ENCODE data around the gene LSAMP. TPM values are rescaled to one million over a fixed set of nuclear protein-coding genes. Genes with fewer than 3 reads are reported as not detected.

The LSAMP gene
- total and polyA plus RNA-seq, 2 experiments from 2014 or later = 2.0 to 2.9 TPM

DNA sequence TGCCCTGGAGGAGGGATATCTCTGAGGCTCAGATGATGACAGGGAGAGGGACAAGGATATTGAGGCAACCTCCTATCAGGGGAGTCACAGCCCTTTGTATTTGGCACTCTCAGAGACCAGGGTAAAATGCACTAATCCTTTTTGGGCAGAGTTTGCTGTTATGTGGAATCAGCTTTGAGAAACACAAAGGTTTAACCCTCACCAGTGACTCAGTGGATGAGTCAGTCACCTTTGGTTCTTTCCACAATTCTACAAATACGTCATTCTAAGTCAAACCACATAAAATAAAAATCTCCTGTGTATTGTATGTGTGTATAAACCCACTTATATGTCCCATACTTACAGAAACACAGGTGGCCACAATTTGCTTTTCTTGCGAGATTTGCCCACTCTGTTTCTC, 5.1 kb downstream of the LSAMP start:
- Histone ChIP-seq H3K9me2 (ENCODE audit: insufficient read depth) (no peaks in the 10 kb centered on the region), H2AFZ (no peak overlapping the region), H3K4me2 (no peak overlapping the region), H3F3A (replicated peaks; ENCODE audit: low read depth) (no peaks in the 10 kb centered on the region), H3K27me3 (ENCODE audit: insufficient read depth) (peaks cover 22% of the 10 kb centered on the region), H3K27ac (ENCODE audit: low read depth) (no peak overlapping the region), H3K36me3 (ENCODE audit: insufficient read depth) (no peaks in the 10 kb centered on the region), H4K20me1 (replicated peaks; ENCODE audit: insufficient read depth) (no peaks in the 10 kb centered on the region), H3K4me3 (no peak overlapping the region), H3K4me1 (ENCODE audit: insufficient read depth) (peaks cover 9% of the 10 kb centered on the region), H3K79me2 (replicated peaks; ENCODE audit: insufficient read depth) (no peaks in the 10 kb centered on the region)
- no peaks in the 10 kb centered on the region for H3K9me3 Mint-ChIP-seq
- no peak for DNase-seq (ENCODE audit: low spot score)
- ATAC-seq = no peak
- H3K4me3 Mint-ChIP-seq = no peak overlapping the region
- H3K36me3 Mint-ChIP-seq (ENCODE audit: low read depth) = no peaks in the 10 kb centered on the region
- peaks cover 13% of the 10 kb centered on the region for H3K27me3 Mint-ChIP-seq (ENCODE audit: insufficient read depth, low read depth, poor library complexity)
- H3K4me1 Mint-ChIP-seq = peaks cover 29% of the 10 kb centered on the region
- no peak overlapping the region for H3K27ac Mint-ChIP-seq
- TF ChIP-seq EZH2 (IDR thresholded peaks at IDR 0.05; ENCODE audit: low read depth, unreplicated experiment) (no peak), ZNF114 (CRISPR knock-in tag; IDR thresholded peaks at IDR 0.05) (no peak)
- TF ChIP-seq, protein P1, sequence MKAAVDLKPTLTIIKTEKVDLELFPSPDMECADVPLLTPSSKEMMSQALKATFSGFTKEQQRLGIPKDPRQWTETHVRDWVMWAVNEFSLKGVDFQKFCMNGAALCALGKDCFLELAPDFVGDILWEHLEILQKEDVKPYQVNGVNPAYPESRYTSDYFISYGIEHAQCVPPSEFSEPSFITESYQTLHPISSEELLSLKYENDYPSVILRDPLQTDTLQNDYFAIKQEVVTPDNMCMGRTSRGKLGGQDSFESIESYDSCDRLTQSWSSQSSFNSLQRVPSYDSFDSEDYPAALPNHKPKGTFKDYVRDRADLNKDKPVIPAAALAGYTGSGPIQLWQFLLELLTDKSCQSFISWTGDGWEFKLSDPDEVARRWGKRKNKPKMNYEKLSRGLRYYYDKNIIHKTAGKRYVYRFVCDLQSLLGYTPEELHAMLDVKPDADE (IDR thresholded peaks at IDR 0.05) = no peak
- TF ChIP-seq, protein P2, sequence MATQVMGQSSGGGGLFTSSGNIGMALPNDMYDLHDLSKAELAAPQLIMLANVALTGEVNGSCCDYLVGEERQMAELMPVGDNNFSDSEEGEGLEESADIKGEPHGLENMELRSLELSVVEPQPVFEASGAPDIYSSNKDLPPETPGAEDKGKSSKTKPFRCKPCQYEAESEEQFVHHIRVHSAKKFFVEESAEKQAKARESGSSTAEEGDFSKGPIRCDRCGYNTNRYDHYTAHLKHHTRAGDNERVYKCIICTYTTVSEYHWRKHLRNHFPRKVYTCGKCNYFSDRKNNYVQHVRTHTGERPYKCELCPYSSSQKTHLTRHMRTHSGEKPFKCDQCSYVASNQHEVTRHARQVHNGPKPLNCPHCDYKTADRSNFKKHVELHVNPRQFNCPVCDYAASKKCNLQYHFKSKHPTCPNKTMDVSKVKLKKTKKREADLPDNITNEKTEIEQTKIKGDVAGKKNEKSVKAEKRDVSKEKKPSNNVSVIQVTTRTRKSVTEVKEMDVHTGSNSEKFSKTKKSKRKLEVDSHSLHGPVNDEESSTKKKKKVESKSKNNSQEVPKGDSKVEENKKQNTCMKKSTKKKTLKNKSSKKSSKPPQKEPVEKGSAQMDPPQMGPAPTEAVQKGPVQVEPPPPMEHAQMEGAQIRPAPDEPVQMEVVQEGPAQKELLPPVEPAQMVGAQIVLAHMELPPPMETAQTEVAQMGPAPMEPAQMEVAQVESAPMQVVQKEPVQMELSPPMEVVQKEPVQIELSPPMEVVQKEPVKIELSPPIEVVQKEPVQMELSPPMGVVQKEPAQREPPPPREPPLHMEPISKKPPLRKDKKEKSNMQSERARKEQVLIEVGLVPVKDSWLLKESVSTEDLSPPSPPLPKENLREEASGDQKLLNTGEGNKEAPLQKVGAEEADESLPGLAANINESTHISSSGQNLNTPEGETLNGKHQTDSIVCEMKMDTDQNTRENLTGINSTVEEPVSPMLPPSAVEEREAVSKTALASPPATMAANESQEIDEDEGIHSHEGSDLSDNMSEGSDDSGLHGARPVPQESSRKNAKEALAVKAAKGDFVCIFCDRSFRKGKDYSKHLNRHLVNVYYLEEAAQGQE (IDR thresholded peaks at IDR 0.05; ENCODE audit: unreplicated experiment) = no peak

DNA sequence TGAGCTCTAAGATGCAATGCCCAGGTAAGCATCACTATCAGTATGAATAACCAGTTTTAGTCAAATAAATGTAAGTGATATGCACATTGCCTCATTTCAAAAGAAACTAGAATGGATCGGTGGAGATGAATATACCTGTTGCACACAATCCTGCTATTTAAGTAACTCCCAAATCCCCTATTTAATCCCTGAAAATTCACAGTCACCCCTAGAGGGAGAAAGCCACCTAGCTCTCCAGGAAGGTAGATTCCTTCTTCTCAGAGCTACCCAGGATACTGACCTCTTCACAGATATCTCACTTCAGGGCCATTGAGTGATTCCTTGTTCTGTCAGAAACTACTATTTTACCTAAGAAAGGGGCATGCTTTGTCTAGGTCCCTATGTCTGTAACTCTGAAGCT, 11.7 kb downstream of the LSAMP start:
- H3K27ac ChIP-seq (ENCODE audit: low read depth) = no peak overlapping the region
- H3K4me2 ChIP-seq = no peak overlapping the region
- Mint-ChIP-seq H3K4me3 (no peak overlapping the region), H3K4me1 (peaks cover 2% of the 10 kb centered on the region; the same call in 2 of the 3 replicates), H3K27me3 (ENCODE audit: insufficient read depth, low read depth, poor library complexity) (no peaks in the 10 kb centered on the region), H3K36me3 (ENCODE audit: low read depth) (no peaks in the 10 kb centered on the region), H3K9me3 (no peaks in the 10 kb centered on the region), H3K27ac (no peak overlapping the region)
- H3K36me3 ChIP-seq (ENCODE audit: insufficient read depth) = no peaks in the 10 kb centered on the region
- TF ChIP-seq, protein P3, sequence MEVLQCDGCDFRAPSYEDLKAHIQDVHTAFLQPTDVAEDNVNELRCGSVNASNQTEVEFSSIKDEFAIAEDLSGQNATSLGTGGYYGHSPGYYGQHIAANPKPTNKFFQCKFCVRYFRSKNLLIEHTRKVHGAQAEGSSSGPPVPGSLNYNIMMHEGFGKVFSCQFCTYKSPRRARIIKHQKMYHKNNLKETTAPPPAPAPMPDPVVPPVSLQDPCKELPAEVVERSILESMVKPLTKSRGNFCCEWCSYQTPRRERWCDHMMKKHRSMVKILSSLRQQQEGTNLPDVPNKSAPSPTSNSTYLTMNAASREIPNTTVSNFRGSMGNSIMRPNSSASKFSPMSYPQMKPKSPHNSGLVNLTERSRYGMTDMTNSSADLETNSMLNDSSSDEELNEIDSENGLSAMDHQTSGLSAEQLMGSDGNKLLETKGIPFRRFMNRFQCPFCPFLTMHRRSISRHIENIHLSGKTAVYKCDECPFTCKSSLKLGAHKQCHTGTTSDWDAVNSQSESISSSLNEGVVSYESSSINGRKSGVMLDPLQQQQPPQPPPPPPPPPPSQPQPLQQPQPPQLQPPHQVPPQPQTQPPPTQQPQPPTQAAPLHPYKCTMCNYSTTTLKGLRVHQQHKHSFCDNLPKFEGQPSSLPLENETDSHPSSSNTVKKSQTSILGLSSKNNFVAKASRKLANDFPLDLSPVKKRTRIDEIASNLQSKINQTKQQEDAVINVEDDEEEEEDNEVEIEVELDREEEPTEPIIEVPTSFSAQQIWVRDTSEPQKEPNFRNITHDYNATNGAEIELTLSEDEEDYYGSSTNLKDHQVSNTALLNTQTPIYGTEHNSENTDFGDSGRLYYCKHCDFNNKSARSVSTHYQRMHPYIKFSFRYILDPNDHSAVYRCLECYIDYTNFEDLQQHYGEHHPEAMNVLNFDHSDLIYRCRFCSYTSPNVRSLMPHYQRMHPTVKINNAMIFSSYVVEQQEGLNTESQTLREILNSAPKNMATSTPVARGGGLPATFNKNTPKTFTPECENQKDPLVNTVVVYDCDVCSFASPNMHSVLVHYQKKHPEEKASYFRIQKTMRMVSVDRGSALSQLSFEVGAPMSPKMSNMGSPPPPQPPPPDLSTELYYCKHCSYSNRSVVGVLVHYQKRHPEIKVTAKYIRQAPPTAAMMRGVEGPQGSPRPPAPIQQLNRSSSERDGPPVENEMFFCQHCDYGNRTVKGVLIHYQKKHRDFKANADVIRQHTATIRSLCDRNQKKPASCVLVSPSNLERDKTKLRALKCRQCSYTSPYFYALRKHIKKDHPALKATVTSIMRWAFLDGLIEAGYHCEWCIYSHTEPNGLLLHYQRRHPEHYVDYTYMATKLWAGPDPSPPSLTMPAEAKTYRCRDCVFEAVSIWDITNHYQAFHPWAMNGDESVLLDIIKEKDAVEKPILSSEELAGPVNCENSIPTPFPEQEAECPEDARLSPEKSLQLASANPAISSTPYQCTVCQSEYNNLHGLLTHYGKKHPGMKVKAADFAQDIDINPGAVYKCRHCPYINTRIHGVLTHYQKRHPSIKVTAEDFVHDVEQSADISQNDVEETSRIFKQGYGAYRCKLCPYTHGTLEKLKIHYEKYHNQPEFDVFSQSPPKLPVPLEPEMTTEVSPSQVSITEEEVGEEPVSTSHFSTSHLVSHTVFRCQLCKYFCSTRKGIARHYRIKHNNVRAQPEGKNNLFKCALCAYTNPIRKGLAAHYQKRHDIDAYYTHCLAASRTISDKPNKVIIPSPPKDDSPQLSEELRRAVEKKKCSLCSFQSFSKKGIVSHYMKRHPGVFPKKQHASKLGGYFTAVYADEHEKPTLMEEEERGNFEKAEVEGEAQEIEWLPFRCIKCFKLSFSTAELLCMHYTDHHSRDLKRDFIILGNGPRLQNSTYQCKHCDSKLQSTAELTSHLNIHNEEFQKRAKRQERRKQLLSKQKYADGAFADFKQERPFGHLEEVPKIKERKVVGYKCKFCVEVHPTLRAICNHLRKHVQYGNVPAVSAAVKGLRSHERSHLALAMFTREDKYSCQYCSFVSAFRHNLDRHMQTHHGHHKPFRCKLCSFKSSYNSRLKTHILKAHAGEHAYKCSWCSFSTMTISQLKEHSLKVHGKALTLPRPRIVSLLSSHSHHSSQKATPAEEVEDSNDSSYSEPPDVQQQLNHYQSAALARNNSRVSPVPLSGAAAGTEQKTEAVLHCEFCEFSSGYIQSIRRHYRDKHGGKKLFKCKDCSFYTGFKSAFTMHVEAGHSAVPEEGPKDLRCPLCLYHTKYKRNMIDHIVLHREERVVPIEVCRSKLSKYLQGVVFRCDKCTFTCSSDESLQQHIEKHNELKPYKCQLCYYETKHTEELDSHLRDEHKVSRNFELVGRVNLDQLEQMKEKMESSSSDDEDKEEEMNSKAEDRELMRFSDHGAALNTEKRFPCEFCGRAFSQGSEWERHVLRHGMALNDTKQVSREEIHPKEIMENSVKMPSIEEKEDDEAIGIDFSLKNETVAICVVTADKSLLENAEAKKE (CRISPR knock-in tag; IDR thresholded peaks at IDR 0.05) = peak; percentile 63; the same call in 1 of the 2 replicates
- no peak for TF ChIP-seq NANOG (IDR thresholded peaks at IDR 0.05; ENCODE audit: borderline replicate concordance)
- TF ChIP-seq, protein P4, sequence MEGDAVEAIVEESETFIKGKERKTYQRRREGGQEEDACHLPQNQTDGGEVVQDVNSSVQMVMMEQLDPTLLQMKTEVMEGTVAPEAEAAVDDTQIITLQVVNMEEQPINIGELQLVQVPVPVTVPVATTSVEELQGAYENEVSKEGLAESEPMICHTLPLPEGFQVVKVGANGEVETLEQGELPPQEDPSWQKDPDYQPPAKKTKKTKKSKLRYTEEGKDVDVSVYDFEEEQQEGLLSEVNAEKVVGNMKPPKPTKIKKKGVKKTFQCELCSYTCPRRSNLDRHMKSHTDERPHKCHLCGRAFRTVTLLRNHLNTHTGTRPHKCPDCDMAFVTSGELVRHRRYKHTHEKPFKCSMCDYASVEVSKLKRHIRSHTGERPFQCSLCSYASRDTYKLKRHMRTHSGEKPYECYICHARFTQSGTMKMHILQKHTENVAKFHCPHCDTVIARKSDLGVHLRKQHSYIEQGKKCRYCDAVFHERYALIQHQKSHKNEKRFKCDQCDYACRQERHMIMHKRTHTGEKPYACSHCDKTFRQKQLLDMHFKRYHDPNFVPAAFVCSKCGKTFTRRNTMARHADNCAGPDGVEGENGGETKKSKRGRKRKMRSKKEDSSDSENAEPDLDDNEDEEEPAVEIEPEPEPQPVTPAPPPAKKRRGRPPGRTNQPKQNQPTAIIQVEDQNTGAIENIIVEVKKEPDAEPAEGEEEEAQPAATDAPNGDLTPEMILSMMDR (conservative IDR thresholded peaks at IDR 0.05; ENCODE audit: low read depth in 2 of 2) = peak; percentile 29 to 50; a peak in 2 of 4 replicates
- no peaks in the 10 kb centered on the region for H3K27me3 ChIP-seq (ENCODE audit: insufficient read depth)
- H3F3A ChIP-seq (replicated peaks; ENCODE audit: low read depth) = no peaks in the 10 kb centered on the region
- no peak overlapping the region for H2AFZ ChIP-seq
- peak; percentile 88 for ATAC-seq
- H3K4me3 ChIP-seq = no peak overlapping the region
- no peaks in the 10 kb centered on the region for H3K4me1 ChIP-seq (ENCODE audit: insufficient read depth)
- no peaks in the 10 kb centered on the region for H3K9me2 ChIP-seq (ENCODE audit: insufficient read depth)
- H3K79me2 ChIP-seq (replicated peaks; ENCODE audit: insufficient read depth) = no peaks in the 10 kb centered on the region
- peak; percentile 65 for DNase-seq (ENCODE audit: low spot score)
- H4K20me1 ChIP-seq (replicated peaks; ENCODE audit: insufficient read depth) = no peaks in the 10 kb centered on the region; the same call in 1 of the 2 replicates
